ENCODE measurements around the gene HSH2D. TPM values are rescaled to one million over a fixed set of nuclear protein-coding genes. Genes with fewer than 3 reads are reported as not detected.

Gene HSH2D
- polyA plus RNA-seq, 1 of the 3 experiments (the other 2 are of a cell fraction): not detected

- POLR2A ChIA-PET: no interaction called here
- no peak overlapping the region for H3K9ac ChIP-seq
- no peaks in the 10 kb centered on the region for H3K36me3 ChIP-seq (replicated peaks in 1 of 2; ENCODE audit: control insufficient read depth in 1 of 2, insufficient read depth in 2 of 2, low read length in 1 of 2)
- TF ChIP-seq FOXJ3 (CRISPR knock-in tag; IDR thresholded peaks at IDR 0.05): no peak
- no peak for TF ChIP-seq FOXM1 (IDR thresholded peaks at IDR 0.05; ENCODE audit: low read depth)
- TF ChIP-seq EP300 (IDR thresholded peaks at IDR 0.05; ENCODE audit: borderline replicate concordance in 1 of 2, low read depth in 1 of 2, low read length in 1 of 2): no peak
- no peak for TF ChIP-seq USF1 (IDR thresholded peaks at IDR 0.05; ENCODE audit: borderline replicate concordance, low read depth)
- TF ChIP-seq, protein P1, sequence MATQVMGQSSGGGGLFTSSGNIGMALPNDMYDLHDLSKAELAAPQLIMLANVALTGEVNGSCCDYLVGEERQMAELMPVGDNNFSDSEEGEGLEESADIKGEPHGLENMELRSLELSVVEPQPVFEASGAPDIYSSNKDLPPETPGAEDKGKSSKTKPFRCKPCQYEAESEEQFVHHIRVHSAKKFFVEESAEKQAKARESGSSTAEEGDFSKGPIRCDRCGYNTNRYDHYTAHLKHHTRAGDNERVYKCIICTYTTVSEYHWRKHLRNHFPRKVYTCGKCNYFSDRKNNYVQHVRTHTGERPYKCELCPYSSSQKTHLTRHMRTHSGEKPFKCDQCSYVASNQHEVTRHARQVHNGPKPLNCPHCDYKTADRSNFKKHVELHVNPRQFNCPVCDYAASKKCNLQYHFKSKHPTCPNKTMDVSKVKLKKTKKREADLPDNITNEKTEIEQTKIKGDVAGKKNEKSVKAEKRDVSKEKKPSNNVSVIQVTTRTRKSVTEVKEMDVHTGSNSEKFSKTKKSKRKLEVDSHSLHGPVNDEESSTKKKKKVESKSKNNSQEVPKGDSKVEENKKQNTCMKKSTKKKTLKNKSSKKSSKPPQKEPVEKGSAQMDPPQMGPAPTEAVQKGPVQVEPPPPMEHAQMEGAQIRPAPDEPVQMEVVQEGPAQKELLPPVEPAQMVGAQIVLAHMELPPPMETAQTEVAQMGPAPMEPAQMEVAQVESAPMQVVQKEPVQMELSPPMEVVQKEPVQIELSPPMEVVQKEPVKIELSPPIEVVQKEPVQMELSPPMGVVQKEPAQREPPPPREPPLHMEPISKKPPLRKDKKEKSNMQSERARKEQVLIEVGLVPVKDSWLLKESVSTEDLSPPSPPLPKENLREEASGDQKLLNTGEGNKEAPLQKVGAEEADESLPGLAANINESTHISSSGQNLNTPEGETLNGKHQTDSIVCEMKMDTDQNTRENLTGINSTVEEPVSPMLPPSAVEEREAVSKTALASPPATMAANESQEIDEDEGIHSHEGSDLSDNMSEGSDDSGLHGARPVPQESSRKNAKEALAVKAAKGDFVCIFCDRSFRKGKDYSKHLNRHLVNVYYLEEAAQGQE (IDR thresholded peaks at IDR 0.05; ENCODE audit: low read depth, low read length): no peak
- TF ChIP-seq RXRA (IDR thresholded peaks at IDR 0.05; ENCODE audit: borderline replicate concordance, low read depth): no peak
- TF ChIP-seq TEAD4 (IDR thresholded peaks at IDR 0.05; ENCODE audit: borderline replicate concordance, insufficient read depth): no peak
- no peak for TF ChIP-seq GATA2 (CRISPR knock-in tag; IDR thresholded peaks at IDR 0.05)
- TF ChIP-seq YY1 (IDR thresholded peaks at IDR 0.05; ENCODE audit: low read depth): no peak
- TF ChIP-seq, protein P2, sequence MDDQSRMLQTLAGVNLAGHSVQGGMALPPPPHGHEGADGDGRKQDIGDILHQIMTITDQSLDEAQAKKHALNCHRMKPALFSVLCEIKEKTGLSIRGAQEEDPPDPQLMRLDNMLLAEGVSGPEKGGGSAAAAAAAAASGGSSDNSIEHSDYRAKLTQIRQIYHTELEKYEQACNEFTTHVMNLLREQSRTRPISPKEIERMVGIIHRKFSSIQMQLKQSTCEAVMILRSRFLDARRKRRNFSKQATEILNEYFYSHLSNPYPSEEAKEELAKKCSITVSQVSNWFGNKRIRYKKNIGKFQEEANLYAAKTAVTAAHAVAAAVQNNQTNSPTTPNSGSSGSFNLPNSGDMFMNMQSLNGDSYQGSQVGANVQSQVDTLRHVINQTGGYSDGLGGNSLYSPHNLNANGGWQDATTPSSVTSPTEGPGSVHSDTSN (IDR thresholded peaks at IDR 0.05): no peak
- no peak for TF ChIP-seq ZBTB33 (IDR thresholded peaks at IDR 0.05; ENCODE audit: borderline replicate concordance, low read depth)
- TF ChIP-seq CTCF (IDR thresholded peaks at IDR 0.05): no peak
- no peak for TF ChIP-seq TAF1 (IDR thresholded peaks at IDR 0.05; ENCODE audit: borderline replicate concordance, low read depth, low read length)
- no peak for TF ChIP-seq JUND (IDR thresholded peaks at IDR 0.05)
- TF ChIP-seq MAX (IDR thresholded peaks at IDR 0.05; ENCODE audit: low read depth): no peak
- no peak for TF ChIP-seq MEF2A (IDR thresholded peaks at IDR 0.05; ENCODE audit: borderline replicate concordance, low read depth)
- TF ChIP-seq NRF1 (IDR thresholded peaks at IDR 0.05; ENCODE audit: low read depth, low read length): no peak
- no peak for TF ChIP-seq GABPA (IDR thresholded peaks at IDR 0.05; ENCODE audit: low read depth)
- H4K20me1 ChIP-seq (ENCODE audit: insufficient read depth): no peaks in the 10 kb centered on the region
- H3K27me3 ChIP-seq (ENCODE audit: insufficient read depth): no peaks in the 10 kb centered on the region; the same call in 1 of the 2 replicates
- H3K27ac ChIP-seq (ENCODE audit: low read depth in 2 of 2, low read length in 1 of 2): no peak overlapping the region
- no peak overlapping the region for H2AFZ ChIP-seq (ENCODE audit: low read depth)
- no peaks in the 10 kb centered on the region for H3K4me1 ChIP-seq (ENCODE audit: control insufficient read depth in 1 of 2, insufficient read depth in 2 of 2, low read depth in 1 of 2, low read length in 1 of 2)
- CTCF ChIA-PET: interaction anchor here (0.7 kb wide), 1 partner anchor 81 kb away, joined by 3 read pairs; no protein-coding TSS in a partner anchor
- whole genome bisulfite sequencing (ENCODE audit: low lambda C conversion rate): 25% methylated on average over 1 of the region's 1 CpG
- no peaks in the 10 kb centered on the region for H3K9me2 ChIP-seq
- H3F3A ChIP-seq (replicated peaks; ENCODE audit: insufficient read depth): no peaks in the 10 kb centered on the region
- no peak overlapping the region for H3K4me2 ChIP-seq
- no peaks in the 10 kb centered on the region for H3K79me2 ChIP-seq (ENCODE audit: insufficient read depth)
- H3K9me3 ChIP-seq: no peaks in the 10 kb centered on the region
- no peak overlapping the region for H3K4me3 ChIP-seq (ENCODE audit: low read depth in 2 of 2, low read length in 1 of 2)
- DNase-seq: no peak
These were observed 11.6 kb downstream of the HSH2D start for GRCh38 chr19:16155128-16155527.

Measured in SK-N-SH (cell line).